Neuronal stem cell (in vitro differentiated cells): Measurements from ENCODE around the gene HINFP.

Experiments used
- DNase-seq: peaks from one replicate; pipeline ENCODE4 v3.0.0-alpha.2; 2013; ENCODE audit warnings: low spot score
- H2AFZ ChIP-seq: one replicate; pipeline ENCODE4 v1.6.1; 2013; ENCODE audit warnings: mild to moderate bottlenecking, low read length, inconsistent platforms
- H2AK5ac ChIP-seq: 2 replicates; pipeline ENCODE4 v1.6.1; 2013; ENCODE audit warnings: low read depth, mild to moderate bottlenecking, inconsistent platforms, low read length, moderate library complexity, mixed read lengths
- H2BK120ac ChIP-seq: 2 replicates; pipeline ENCODE4 v1.6.1; 2013; ENCODE audit warnings: low read depth, mild to moderate bottlenecking, inconsistent platforms, low read length, moderate library complexity, mixed read lengths
- H2BK12ac ChIP-seq: one replicate; pipeline ENCODE4 v1.6.1; 2013; ENCODE audit warnings: low read length, inconsistent platforms
- H2BK15ac ChIP-seq: 2 replicates; pipeline ENCODE4 v1.6.1; 2013; ENCODE audit warnings: mild to moderate bottlenecking, low read length, inconsistent platforms, mixed read lengths
- H2BK5ac ChIP-seq: one replicate; pipeline ENCODE4 v1.6.1; 2013; ENCODE audit warnings: inconsistent platforms, mild to moderate bottlenecking, low read length, moderate library complexity
- H3K14ac ChIP-seq: one replicate; pipeline ENCODE4 v1.6.1; 2013; ENCODE audit warnings: low read length, inconsistent platforms
- H3K18ac ChIP-seq: 2 replicates; pipeline ENCODE4 v1.6.1; 2013; ENCODE audit warnings: low read length, inconsistent platforms
- H3K23ac ChIP-seq: 2 replicates; pipeline ENCODE4 v1.6.1; 2013; ENCODE audit warnings: low read depth, mild to moderate bottlenecking, mixed read lengths, low read length, inconsistent platforms; ENCODE audit not compliant: poor library complexity
- H3K27ac ChIP-seq: replicated peaks from 3 replicates; pipeline ENCODE4 v1.5.1; 2013; ENCODE audit warnings: low read length, inconsistent platforms
- H3K27me3 ChIP-seq, 3 experiments: 2 replicates each; pipeline ENCODE4 v1.6.1; 2013; ENCODE audit warnings: low read length in 3 of 3, mild to moderate bottlenecking in 2 of 3, inconsistent platforms in 1 of 3, low read depth in 1 of 3, mixed read lengths in 1 of 3, moderate library complexity in 1 of 3; ENCODE audit not compliant: control insufficient read depth in 3 of 3, insufficient read depth in 3 of 3
- H3K36me3 ChIP-seq, 2 donors: replicated peaks in 1 of 2; 2 replicates each; pipeline ENCODE4 v1.6.1; 2013; ENCODE audit warnings: low read length in 2 of 2; ENCODE audit not compliant: control insufficient read depth in 2 of 2, insufficient read depth in 2 of 2
- H3K4ac ChIP-seq: 2 replicates; pipeline ENCODE4 v1.6.1; 2013; ENCODE audit warnings: inconsistent platforms, mild to moderate bottlenecking, low read length, moderate library complexity
- H3K4me1 ChIP-seq, 2 donors: 1 replicate in 1 of 2; 2 replicates in 1 of 2; pipeline ENCODE4 v1.6.1; 2013; ENCODE audit warnings: low read length in 2 of 2, low read depth in 1 of 2; ENCODE audit not compliant: control insufficient read depth in 2 of 2, insufficient read depth in 1 of 2
- H3K4me2 ChIP-seq: one replicate; pipeline ENCODE4 v1.6.1; 2013; ENCODE audit warnings: mild to moderate bottlenecking, low read length, inconsistent platforms; ENCODE audit not compliant: insufficient read depth, poor library complexity, severe bottlenecking
- H3K4me3 ChIP-seq, 2 donors: 2 replicates each; pipeline ENCODE4 v1.5.1; 2013; ENCODE audit warnings: low read length in 2 of 2, mild to moderate bottlenecking in 2 of 2, inconsistent platforms in 1 of 2, moderate library complexity in 1 of 2
- H3K79me1 ChIP-seq: one replicate; pipeline ENCODE4 v1.6.1; 2013; ENCODE audit warnings: low read depth, mild to moderate bottlenecking, inconsistent platforms, low read length, moderate library complexity
- H3K9ac ChIP-seq: one replicate; pipeline ENCODE4 v1.6.1; 2013; ENCODE audit warnings: mild to moderate bottlenecking, low read depth, low read length, inconsistent platforms; ENCODE audit not compliant: poor library complexity
- H3K9me3 ChIP-seq, 2 donors: replicated peaks in 1 of 2; 2 replicates each; pipeline versions ENCODE3 to v1.6.1; 2013; ENCODE audit warnings: low read length in 2 of 2, mild to moderate bottlenecking in 2 of 2, inconsistent platforms in 1 of 2, low read depth in 1 of 2, mixed read lengths in 1 of 2, moderate library complexity in 1 of 2; ENCODE audit not compliant: control insufficient read depth in 2 of 2, insufficient read depth in 1 of 2
- H4K8ac ChIP-seq: one replicate; pipeline ENCODE4 v1.6.1; 2013; ENCODE audit warnings: low read depth, mild to moderate bottlenecking, inconsistent platforms, low read length, moderate library complexity
- H4K91ac ChIP-seq: one replicate; pipeline ENCODE4 v1.6.1; 2013; ENCODE audit warnings: low read length, low read depth, mild to moderate bottlenecking, inconsistent platforms; ENCODE audit not compliant: poor library complexity
- WGBS, 2 donors: extraction: QIAGEN DNeasy Blood & Tissue Kit; methylation state at CpG; one replicate each; pipeline ENCODE4 v1.1.7; 2013; ENCODE audit warnings: missing lambda C conversion rate in 2 of 2, mixed read lengths in 1 of 2; ENCODE audit not compliant: insufficient read length in 2 of 2, insufficient replicate concordance in 1 of 2; ENCODE audit errors: extremely low coverage in 2 of 2; 5-methylcytosine and 5-hydroxymethylcytosine counted together

HINFP gene

GRCh38 chr11:119149018-119149785 is 27.8 kb downstream of the HINFP start, which contains the start of gene ABCG4:
Gene ABCG4 (plus strand): TSS chr11:119149052. CDS start chr11:119149966, 914 bp downstream.
- peak within 1 kb of the TSS; percentile 96 for H2AFZ ChIP-seq
- H3K23ac ChIP-seq, result peak within 1 kb of the TSS; percentile 76
- H3K27me3 ChIP-seq, result peaks cover 3 to 85% (median 44%) of the 10 kb centered on the region in 3 experiments
- WGBS, 2 donors, result no CpG with 5 or more reads among the region's 73 CpGs
- H4K91ac ChIP-seq, result no peak within 1 kb of the TSS
- no peaks in the 10 kb centered on the region for H3K36me3 ChIP-seq
- H3K9ac ChIP-seq, result peak within 1 kb of the TSS; percentile 82
- H4K8ac ChIP-seq, result no peak within 1 kb of the TSS
- peak within 1 kb of the TSS; percentile 90 for H3K18ac ChIP-seq
- peak within 1 kb of the TSS; percentile 47 for H2BK5ac ChIP-seq
- H2BK120ac ChIP-seq, result no peak within 1 kb of the TSS
- no peak within 1 kb of the TSS for H3K27ac ChIP-seq
- peaks cover 3 to 14% of the 10 kb centered on the region in 2 donors for H3K4me1 ChIP-seq
- no peak within 1 kb of the TSS for H2BK12ac ChIP-seq
- H3K79me1 ChIP-seq, result no peaks in the 10 kb centered on the region
- peak within 1 kb of the TSS; percentile 43 for H2AK5ac ChIP-seq
- H3K4me3 ChIP-seq, result peak within 1 kb of the TSS; percentile 42 to 80
- no peak within 1 kb of the TSS for H3K4ac ChIP-seq
- no peaks in the 10 kb centered on the region for H3K9me3 ChIP-seq
- H3K14ac ChIP-seq, result no peak within 1 kb of the TSS
- H3K4me2 ChIP-seq, result peak within 1 kb of the TSS; percentile 90
- H2BK15ac ChIP-seq, result peak within 1 kb of the TSS; percentile 44
- peak; percentile 35 for DNase-seq

GRCh38 chr11:119149786-119150275 is 28.5 kb downstream of the HINFP start:
- Histone ChIP-seq H3K4me1 (peaks cover 3 to 14% of the 10 kb centered on the region in 2 donors), H3K79me1 (no peaks in the 10 kb centered on the region), H4K8ac (no peak overlapping the region), H3K23ac (peak overlapping the region; percentile 76), H2AFZ (peak overlapping the region; percentile 96), H3K4me2 (peak overlapping the region; percentile 90), H2BK120ac (no peak overlapping the region), H2BK15ac (peak overlapping the region; percentile 44), H3K4ac (no peak overlapping the region), H3K36me3 (no peaks in the 10 kb centered on the region), H3K27ac (no peak overlapping the region), H4K91ac (no peak overlapping the region), H3K9me3 (no peaks in the 10 kb centered on the region), H3K14ac (no peak overlapping the region), H2AK5ac (peak overlapping the region; percentile 43), H2BK5ac (peak overlapping the region; percentile 47), H3K4me3 (peak overlapping the region; percentile 42 to 80), H3K27me3 (peaks cover 3 to 91% (median 44%) of the 10 kb centered on the region in 3 experiments), H3K9ac (peak overlapping the region; percentile 82), H3K18ac (peak overlapping the region; percentile 90), H2BK12ac (peak overlapping the region; percentile 48)
- no peak for DNase-seq
- WGBS, 2 donors, result no CpG with 5 or more reads among the region's 33 CpGs

- H3K4me3 ChIP-seq, result no peak overlapping the region
- no peak for DNase-seq
- H4K91ac ChIP-seq, result no peak overlapping the region
- H3K4me1 ChIP-seq, result peaks cover 3 to 13% of the 10 kb centered on the region in 2 donors
- H3K36me3 ChIP-seq, result no peaks in the 10 kb centered on the region
- H3K9ac ChIP-seq, result no peak overlapping the region
- H2BK5ac ChIP-seq, result no peak overlapping the region
- no peaks in the 10 kb centered on the region for H3K79me1 ChIP-seq
- H2BK15ac ChIP-seq, result no peak overlapping the region
- no CpG with 5 or more reads among the region's 9 CpGs for WGBS, 2 donors
- H2BK12ac ChIP-seq, result no peak overlapping the region
- no peak overlapping the region for H3K14ac ChIP-seq
- no peak overlapping the region for H3K4me2 ChIP-seq
- no peak overlapping the region for H2AK5ac ChIP-seq
- no peak overlapping the region for H2AFZ ChIP-seq
- no peak overlapping the region for H3K27ac ChIP-seq
- peaks cover 3 to 94% (median 44%) of the 10 kb centered on the region in 3 experiments for H3K27me3 ChIP-seq
- H3K4ac ChIP-seq, result no peak overlapping the region
- H3K9me3 ChIP-seq, result no peaks in the 10 kb centered on the region
- H2BK120ac ChIP-seq, result no peak overlapping the region
- H3K18ac ChIP-seq, result no peak overlapping the region
- H3K23ac ChIP-seq, result no peak overlapping the region
- no peak overlapping the region for H4K8ac ChIP-seq
Observed at GRCh38 chr11:119152043-119152442, 30.7 kb downstream of the HINFP start.

- 100% methylated on average over 3 of the region's 4 CpGs; no CpG with 5 or more reads in 1 of the 2 donors for WGBS, 2 donors
- DNase-seq, result no peak
Observed at GRCh38 chr11:119152604-119153003, 31.2 kb downstream of the HINFP start.

More at GRCh38 chr11:119152604-119153003, 31.2 kb downstream of the HINFP start:
- Histone ChIP-seq H3K27me3 (peaks cover 3 to 93% (median 42%) of the 10 kb centered on the region in 3 experiments), H3K36me3 (no peaks in the 10 kb centered on the region), H3K9me3 (no peaks in the 10 kb centered on the region), H2BK12ac (no peak overlapping the region), H3K4me2 (no peak overlapping the region), H3K4ac (no peak overlapping the region), H3K23ac (no peak overlapping the region), H4K91ac (no peak overlapping the region), H2AK5ac (no peak overlapping the region), H3K9ac (no peak overlapping the region), H2AFZ (no peak overlapping the region), H3K4me3 (no peak overlapping the region), H2BK15ac (no peak overlapping the region), H2BK5ac (no peak overlapping the region), H3K14ac (no peak overlapping the region), H3K79me1 (no peaks in the 10 kb centered on the region), H3K27ac (no peak overlapping the region), H2BK120ac (no peak overlapping the region), H3K4me1 (peaks cover 3 to 13% of the 10 kb centered on the region in 2 donors), H3K18ac (no peak overlapping the region), H4K8ac (no peak overlapping the region)
